ENCODE results near the gene IGSF22. TPM values are rescaled to one million over a fixed set of nuclear protein-coding genes. Genes with fewer than 3 reads are reported as not detected.

Gene IGSF22
- total and polyA plus RNA-seq, 8 donors, result 0.16 to 1.2 (median 0.69) TPM

DNA sequence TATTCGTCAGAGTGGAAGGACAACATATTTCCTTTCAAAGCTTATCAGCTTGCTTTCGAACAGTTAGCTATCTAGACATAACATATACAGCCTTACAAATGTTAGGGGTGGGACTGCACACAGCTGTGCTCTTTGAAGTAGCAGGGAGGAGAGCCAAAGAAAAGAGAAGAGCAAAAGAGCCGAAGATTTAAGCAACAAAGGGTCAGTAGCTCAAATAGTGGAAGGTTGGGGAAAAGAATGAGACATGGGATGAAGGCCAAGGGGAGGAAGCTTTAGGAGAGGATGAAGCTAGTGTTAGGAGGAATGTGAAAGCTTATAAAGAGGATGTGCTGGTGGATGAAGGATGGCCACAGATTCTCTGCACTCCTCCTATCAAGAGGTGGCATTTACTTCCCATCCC, 31.8 kb upstream of the IGSF22 start:
- no peak overlapping the region for H3K27ac ChIP-seq
- 16 to 23% methylated on average over 3 of the region's 3 CpGs for WGBS, 2 donors
- DNase-seq, result no peak
- no peaks in the 10 kb centered on the region for H3K4me1 ChIP-seq
- intact Hi-C loops (cut with DNase I), result no loop called here
- ATAC-seq, result no peak
- TF ChIP-seq, protein P1, sequence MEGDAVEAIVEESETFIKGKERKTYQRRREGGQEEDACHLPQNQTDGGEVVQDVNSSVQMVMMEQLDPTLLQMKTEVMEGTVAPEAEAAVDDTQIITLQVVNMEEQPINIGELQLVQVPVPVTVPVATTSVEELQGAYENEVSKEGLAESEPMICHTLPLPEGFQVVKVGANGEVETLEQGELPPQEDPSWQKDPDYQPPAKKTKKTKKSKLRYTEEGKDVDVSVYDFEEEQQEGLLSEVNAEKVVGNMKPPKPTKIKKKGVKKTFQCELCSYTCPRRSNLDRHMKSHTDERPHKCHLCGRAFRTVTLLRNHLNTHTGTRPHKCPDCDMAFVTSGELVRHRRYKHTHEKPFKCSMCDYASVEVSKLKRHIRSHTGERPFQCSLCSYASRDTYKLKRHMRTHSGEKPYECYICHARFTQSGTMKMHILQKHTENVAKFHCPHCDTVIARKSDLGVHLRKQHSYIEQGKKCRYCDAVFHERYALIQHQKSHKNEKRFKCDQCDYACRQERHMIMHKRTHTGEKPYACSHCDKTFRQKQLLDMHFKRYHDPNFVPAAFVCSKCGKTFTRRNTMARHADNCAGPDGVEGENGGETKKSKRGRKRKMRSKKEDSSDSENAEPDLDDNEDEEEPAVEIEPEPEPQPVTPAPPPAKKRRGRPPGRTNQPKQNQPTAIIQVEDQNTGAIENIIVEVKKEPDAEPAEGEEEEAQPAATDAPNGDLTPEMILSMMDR (IDR thresholded peaks at IDR 0.05), result no peak
- no peaks in the 10 kb centered on the region for H3K36me3 ChIP-seq
- no peaks in the 10 kb centered on the region for H3K27me3 ChIP-seq
- FAIRE-seq, result no peak
- H3K4me3 ChIP-seq, result no peak overlapping the region
- H3K9me3 ChIP-seq, result no peaks in the 10 kb centered on the region

DNA sequence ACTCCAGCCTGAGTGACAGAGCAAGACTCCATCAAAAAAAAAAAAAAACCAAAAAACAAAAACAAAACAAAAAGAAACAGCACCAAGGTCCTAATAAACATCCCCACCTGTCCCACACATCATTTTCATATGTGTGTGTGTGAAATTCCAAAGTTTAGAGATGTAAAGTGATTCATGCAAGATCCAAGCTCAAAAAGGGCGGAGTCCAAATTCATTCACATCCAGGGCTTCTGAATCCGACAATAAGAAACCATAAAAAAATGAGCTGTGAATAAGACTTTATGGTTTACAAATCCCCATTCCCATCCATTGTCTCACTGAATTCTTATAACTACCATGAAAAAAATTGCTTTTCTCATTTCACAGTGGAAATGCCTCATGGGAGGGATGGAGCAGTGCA, 30.9 kb upstream of the IGSF22 start:
- Histone ChIP-seq H3K4me3 (no peak overlapping the region), H3K4me1 (no peaks in the 10 kb centered on the region), H3K27me3 (no peaks in the 10 kb centered on the region), H3K9me3 (no peaks in the 10 kb centered on the region), H3K27ac (no peak overlapping the region), H3K36me3 (no peaks in the 10 kb centered on the region)
- DNase-seq, result no peak
- no peak for FAIRE-seq
- TF ChIP-seq, protein P1 (IDR thresholded peaks at IDR 0.05), result no peak
- intact Hi-C loops (cut with DNase I), result no loop called here
- 89 to 92% methylated on average over 2 of the region's 2 CpGs for WGBS, 2 donors
- no peak for ATAC-seq

DNA sequence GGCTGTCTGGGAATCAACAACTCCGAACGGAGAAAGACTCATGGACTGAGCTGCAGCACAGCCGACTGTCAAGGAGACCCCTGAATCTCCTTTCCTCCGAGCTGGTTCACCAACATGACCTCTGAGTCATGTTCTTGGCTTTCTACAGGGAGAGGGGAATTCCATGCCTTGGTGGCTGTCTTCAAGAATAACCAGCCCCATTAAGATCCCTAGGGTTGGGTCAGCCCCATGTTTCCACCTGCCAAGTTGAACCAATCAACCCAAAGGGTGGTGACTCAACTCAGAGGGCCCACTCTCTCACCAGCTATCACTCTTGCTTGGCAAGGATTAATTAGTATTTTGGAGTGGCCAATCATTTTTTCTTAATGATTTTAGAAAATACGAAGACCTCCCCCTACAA, 28.3 kb upstream of the IGSF22 start:
- intact Hi-C loops (cut with DNase I), result no loop called here
- no peak for ATAC-seq
- FAIRE-seq, result no peak
- Histone ChIP-seq H3K4me1 (no peaks in the 10 kb centered on the region), H3K27me3 (no peaks in the 10 kb centered on the region), H3K4me3 (no peak overlapping the region), H3K27ac (no peak overlapping the region), H3K9me3 (no peaks in the 10 kb centered on the region), H3K36me3 (no peaks in the 10 kb centered on the region)
- DNase-seq, result no peak
- TF ChIP-seq, protein P1 (IDR thresholded peaks at IDR 0.05), result no peak
- WGBS, 2 donors, result 41 to 57% methylated on average over 4 to 5 of the region's 5 CpGs

DNA sequence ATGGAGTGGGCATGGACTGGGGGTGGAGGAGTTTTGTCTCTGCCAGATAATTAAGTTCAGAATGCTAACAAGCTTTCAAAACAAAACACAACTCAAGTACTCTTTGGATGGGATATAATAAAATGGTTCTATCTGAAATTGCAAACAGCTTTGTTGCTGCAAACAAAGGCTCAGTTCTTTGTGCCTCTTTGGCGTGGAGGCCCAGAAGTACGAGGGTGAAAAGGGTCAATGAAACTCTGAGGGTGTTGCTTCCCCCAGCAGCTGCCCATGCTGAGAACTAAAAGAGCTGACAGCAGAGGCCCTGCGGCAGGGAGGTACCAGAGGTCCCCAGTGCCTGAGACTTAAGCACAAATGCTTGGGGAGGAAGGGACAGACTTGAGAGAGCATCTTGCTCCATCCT, 26.5 kb upstream of the IGSF22 start:
- DNase-seq (no peak), FAIRE-seq (no peak), ATAC-seq (no peak)
- 37 to 46% methylated on average over 3 of the region's 3 CpGs for WGBS, 2 donors
- Histone ChIP-seq H3K27me3 (no peaks in the 10 kb centered on the region), H3K9me3 (no peaks in the 10 kb centered on the region), H3K36me3 (no peaks in the 10 kb centered on the region), H3K4me1 (no peaks in the 10 kb centered on the region), H3K4me3 (no peak overlapping the region), H3K27ac (no peak overlapping the region)
- intact Hi-C loops (cut with DNase I), result no loop called here
- TF ChIP-seq, protein P1 (IDR thresholded peaks at IDR 0.05), result no peak

DNA sequence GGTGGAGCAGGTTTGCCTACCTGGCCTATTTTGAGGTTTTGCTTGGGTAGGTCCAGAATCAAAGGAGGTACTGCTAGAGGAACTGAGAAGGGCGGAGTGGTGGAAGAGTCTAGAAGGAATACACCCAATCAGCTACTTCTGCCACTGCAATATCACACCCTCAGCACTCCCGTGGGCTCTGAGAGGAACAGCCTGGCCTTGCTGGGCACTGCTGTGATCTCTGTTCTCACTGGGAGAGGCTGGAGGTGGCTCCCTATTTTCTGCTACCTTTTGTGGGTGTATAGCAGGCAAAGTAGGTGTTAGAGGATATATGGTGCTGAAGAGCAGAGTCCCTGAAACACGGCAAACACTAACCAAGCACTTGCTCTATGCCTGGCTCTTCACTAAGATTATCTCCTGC, 25.0 kb upstream of the IGSF22 start:
- H3K9me3 ChIP-seq, result no peaks in the 10 kb centered on the region
- H3K4me3 ChIP-seq, result no peak overlapping the region
- TF ChIP-seq, protein P1 (IDR thresholded peaks at IDR 0.05), result no peak
- intact Hi-C loops (cut with DNase I), result no loop called here
- H3K27me3 ChIP-seq, result no peaks in the 10 kb centered on the region
- 52 to 60% methylated on average over 3 of the region's 3 CpGs for WGBS, 2 donors
- H3K27ac ChIP-seq, result no peak overlapping the region
- no peaks in the 10 kb centered on the region for H3K4me1 ChIP-seq
- no peak for DNase-seq
- FAIRE-seq, result no peak
- H3K36me3 ChIP-seq, result no peaks in the 10 kb centered on the region
- no peak for ATAC-seq
